8988T (cell line): ENCODE measurements around the gene CNTNAP5.
"Not testable (repeated sequence)": the region's sequence is repeated elsewhere in the genome, so short reads cannot be mapped to it uniquely, and the experiment has no call there.

Source experiments
- DNase-seq: peaks from one replicate; pipeline ENCODE4 v3.0.0; 2011

The CNTNAP5 gene

GRCh38 chr2:124327303-124327702 is 302.2 kb downstream of the CNTNAP5 start:
- DNase-seq: no peak

- no peak for DNase-seq
Observed at GRCh38 chr2:124328397-124328796, 303.3 kb downstream of the CNTNAP5 start.

DNA sequence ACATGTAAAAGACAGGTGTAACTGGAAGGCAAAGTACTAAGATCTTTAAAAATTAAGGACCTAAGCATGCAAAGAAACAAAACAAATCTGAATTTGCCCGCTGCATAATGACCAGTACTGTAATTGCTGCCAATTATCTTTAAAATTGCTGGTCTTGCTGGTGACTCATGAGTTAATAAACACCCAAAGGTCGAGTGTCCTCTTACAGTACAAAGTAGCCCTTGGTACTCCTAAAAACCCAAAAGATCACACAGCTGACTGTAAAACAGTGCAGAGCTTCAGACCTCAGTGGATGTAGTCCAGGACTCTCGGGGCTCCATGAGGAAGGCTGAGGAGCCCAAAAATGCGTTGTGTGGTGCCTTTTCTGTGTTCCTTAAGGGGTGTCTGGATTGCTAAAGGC is 308.7 kb downstream of the CNTNAP5 start:
- no peak for DNase-seq

GRCh38 chr2:124335058-124335457 is 310.0 kb downstream of the CNTNAP5 start:
- no peak for DNase-seq

- DNase-seq: no peak
Observed at GRCh38 chr2:124339709-124340108, 314.6 kb downstream of the CNTNAP5 start.

- DNase-seq: no peak
Observed at GRCh38 chr2:124343827-124344498, 318.9 kb downstream of the CNTNAP5 start.

GRCh38 chr2:124347209-124347608 is 322.1 kb downstream of the CNTNAP5 start:
- no peak for DNase-seq

GRCh38 chr2:124353656-124354055 is 328.6 kb downstream of the CNTNAP5 start:
- DNase-seq: no peak

- DNase-seq: no peak
Observed at GRCh38 chr2:124354466-124354865, 329.4 kb downstream of the CNTNAP5 start.

- not testable (repeated sequence) for DNase-seq
Observed at GRCh38 chr2:124361966-124362365, 336.9 kb downstream of the CNTNAP5 start.

GRCh38 chr2:124369181-124369580 is 344.1 kb downstream of the CNTNAP5 start:
- no peak for DNase-seq

DNA sequence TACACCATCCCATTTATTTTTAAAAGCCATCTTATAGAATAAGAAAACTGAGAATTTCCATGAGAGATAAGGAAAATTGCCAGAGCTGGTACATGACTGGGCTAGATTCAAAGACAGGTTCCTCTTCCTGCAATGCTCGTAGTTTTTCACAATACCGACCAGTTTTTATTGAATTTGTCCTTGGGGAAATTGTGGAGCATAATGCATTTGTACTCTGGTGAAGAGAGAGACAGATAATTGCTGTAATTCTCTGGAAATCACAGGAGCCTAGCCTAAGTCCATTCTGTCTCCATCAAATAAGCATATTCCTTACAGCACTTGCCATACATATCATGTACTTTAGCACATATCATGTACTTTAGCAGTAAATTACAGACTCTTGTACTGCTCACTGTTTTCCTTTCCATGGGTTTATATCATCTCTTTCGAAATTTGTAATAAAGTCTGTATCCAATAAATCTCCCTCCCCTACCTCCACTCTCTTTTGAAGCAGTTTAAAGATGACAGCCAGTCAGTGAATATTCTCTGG is 355.2 kb downstream of the CNTNAP5 start:
- no peak for DNase-seq

GRCh38 chr2:124382067-124382618 is 357.1 kb downstream of the CNTNAP5 start:
- no peak for DNase-seq

DNA sequence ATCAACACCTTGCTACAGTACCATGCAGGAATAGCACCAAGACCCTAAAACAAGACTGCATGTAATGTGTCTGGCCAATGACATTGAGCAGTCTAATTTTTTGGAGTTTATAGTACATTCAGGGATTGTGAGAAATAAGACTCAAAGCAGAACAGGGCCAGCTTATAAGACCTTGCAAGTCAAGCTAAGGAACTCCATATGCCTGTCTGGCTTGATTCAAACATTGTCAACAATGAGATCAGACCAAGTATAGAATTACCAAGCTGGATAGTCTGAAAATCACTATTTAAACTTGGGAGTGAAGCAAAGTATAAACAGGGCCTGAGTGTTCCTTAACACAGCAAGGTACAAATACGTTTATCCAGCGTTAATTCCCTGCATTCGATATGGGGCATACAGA is 370.9 kb downstream of the CNTNAP5 start:
- DNase-seq: no peak

- no peak for DNase-seq
Observed at GRCh38 chr2:124402274-124402673, 377.2 kb downstream of the CNTNAP5 start.

DNA sequence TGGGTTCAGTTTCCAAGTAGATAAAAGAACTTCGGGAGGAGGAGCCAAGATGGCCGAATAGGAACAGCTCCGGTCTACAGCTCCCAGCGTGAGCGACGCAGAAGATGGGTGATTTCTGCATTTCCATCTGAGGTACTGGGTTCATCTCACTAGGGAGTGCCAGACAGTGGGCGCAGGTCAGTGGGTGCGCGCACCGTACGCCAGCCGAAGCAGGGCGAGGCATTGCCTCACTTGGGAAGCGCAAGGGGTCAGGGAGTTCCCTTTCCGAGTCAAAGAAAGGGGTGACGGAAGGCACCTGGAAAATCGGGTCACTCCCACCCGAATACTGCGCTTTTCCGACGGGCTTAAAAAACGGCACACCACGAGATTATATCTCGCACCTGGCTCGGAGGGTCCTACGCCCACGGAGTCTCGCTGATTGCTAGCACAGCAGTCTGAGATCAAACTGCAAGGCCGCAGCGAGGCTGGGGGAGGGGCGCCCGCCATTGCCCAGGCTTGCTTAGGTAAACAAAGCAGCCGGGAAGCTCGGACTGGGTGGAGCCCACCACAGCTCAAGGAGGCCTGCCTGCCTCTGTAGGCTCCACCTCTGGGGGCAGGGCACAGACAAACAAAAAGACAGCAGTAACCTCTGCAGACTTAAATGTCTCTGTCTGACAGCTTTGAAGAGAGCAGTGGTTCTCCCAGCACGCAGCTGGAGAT is 382.9 kb downstream of the CNTNAP5 start:
- DNase-seq: not testable (repeated sequence)

DNA sequence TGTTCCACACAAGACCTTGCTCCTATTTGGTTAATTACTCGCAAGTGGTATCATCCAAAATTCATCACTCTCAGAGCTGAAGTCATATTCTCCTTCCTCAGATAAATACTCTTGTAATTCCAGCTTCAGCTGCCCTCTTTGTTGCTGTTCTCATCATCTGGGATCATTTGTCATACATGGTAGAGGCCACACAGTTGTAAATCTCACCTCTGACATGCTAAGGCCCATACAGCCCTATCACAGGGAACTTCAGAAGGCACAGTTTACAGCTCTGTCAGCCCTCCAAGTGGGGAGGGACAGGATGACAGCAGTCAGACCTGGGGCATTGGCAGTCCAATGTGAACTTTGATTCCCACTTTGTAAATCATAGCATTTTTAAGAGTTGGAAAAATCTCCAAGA is 399.0 kb downstream of the CNTNAP5 start:
- DNase-seq: no peak

GRCh38 chr2:124426122-124426521 is 401.0 kb downstream of the CNTNAP5 start:
- DNase-seq: no peak

- DNase-seq: no peak
Observed at GRCh38 chr2:124426625-124427024, 401.5 kb downstream of the CNTNAP5 start.

DNA sequence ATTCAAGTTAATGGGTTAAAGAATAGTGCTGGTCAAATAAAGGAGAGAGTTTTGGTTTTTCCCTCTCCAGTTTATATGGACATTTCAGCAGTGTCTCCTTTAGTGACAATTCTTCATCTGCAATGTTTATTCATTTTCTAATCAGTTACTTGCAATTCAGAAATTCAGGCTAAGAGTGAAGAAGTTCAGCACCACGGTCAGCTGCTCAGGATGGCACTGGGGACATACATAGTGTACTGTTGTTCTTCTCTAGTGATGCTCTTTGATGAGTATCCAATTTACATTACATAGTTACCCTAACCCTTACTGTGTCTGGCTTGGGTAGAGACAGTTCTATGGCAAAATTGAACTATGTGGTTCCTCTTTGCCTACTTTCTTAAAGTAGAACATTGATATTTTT is 412.7 kb downstream of the CNTNAP5 start:
- no peak for DNase-seq

- DNase-seq: no peak
Observed at GRCh38 chr2:124450481-124450880, 425.4 kb downstream of the CNTNAP5 start.

DNA sequence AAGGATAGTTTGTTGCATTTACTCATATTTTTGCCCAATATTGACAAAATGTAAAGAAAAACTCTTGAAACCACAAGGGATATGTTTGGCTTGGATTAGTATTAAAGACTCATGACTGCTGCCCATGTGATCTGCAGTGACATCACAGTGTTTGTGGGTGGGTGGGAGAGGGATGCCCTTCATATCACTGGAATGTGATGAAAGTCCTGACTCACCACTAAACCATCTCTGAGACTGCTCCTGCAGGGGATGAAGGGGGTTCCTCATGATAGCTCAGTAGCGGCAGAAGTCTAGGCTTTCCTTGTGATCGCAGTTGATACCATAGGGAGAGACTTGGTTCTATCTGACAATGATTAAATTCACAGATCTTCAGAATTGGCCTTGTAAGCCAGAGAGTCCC is 451.2 kb downstream of the CNTNAP5 start:
- DNase-seq: peak; percentile 4

DNA sequence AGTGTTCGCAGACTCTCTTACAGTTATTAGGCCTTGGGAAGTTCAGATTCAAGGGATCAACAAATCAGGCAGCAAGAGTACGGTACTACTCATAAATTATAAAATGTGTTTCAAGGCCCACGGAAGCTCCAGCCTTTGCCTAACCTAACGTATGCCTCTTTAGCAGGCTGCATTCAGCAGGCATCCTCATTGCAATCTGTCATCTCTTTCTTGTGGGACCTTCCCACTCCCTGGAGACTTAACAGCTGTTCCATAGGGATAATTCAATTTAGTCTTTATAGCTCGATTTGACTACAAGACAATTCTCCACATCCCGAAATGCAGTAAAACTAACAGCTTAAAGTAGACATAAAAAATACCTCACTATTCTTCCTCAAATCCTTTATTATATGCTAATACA is 453.7 kb downstream of the CNTNAP5 start:
- DNase-seq: no peak

DNA sequence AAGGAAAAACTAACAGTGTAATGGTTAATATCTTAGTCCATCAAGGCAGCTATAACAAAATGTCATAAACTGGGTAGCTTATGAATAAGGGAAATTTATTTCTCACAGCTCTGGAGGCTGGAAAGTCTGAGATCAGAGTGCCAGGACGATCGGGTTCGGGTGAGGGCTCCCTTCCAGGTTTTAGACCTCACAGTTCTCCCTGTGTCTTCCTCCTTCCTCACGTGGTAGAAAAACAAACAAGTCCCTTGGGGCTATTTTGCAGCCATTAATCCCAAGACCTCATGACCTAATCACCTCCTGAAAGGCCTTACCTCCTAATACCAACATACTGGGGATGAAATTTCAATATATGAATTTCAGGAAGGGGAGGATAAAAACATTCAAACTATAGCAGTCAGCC is 455.9 kb downstream of the CNTNAP5 start:
- DNase-seq: no peak
